Common myeloid progenitor, CD34-positive (primary cell): ENCODE data around the gene C1QC.

Source experiments
- CTCF ChIA-PET: fragments of 350-600 bp; sonication (Branson Sonifier 250); formaldehyde crosslinking; loops from one replicate; lab custom pipeline; 2021; ENCODE audit warnings: antibody characterized with exemption; lab: Charles Lee
- POLR2A ChIA-PET: fragments of 350-600 bp; sonication (Branson Sonifier 250); formaldehyde crosslinking; loops from one replicate; lab custom pipeline; 2021; ENCODE audit warnings: antibody characterized with exemption; lab: Charles Lee
- DNase-seq, 3 donors: peaks; one replicate each; pipeline versions ENCODE4 v3.0.0 to v3.0.0-alpha.2; 2013
- H3K27ac ChIP-seq, 2 experiments: 1 replicate in 1 of 2; 2 replicates in 1 of 2; pipeline ENCODE4 v1.7.0; 2013; ENCODE audit warnings: inconsistent platforms in 2 of 2, low read length in 2 of 2, mild to moderate bottlenecking in 2 of 2, low read depth in 1 of 2, moderate library complexity in 1 of 2; ENCODE audit not compliant: severe bottlenecking in 2 of 2, insufficient read depth in 1 of 2, poor library complexity in 1 of 2
- H3K27me3 ChIP-seq, 5 experiments: replicated peaks in 2 of 5; 1 replicate in 3 of 5; 2 replicates in 2 of 5; pipeline versions ENCODE4 v1.6.1 to v1.7.0; 2013; ENCODE audit warnings: low read length in 4 of 5, mild to moderate bottlenecking in 2 of 5, moderate library complexity in 2 of 5, inconsistent platforms in 1 of 5; ENCODE audit not compliant: insufficient read depth in 5 of 5, control insufficient read depth in 4 of 5
- H3K36me3 ChIP-seq, 4 experiments: 1 replicate in 2 of 4; 2 replicates in 2 of 4; pipeline versions ENCODE4 v1.6.1 to v1.7.0; 2013; ENCODE audit warnings: low read length in 3 of 4, control low read depth in 1 of 4, mild to moderate bottlenecking in 1 of 4; ENCODE audit not compliant: control insufficient read depth in 4 of 4, insufficient read depth in 4 of 4
- H3K4me1 ChIP-seq, 4 experiments: 1 replicate in 3 of 4; 2 replicates in 1 of 4; pipeline versions ENCODE4 v1.6.1 to v1.7.1; 2013; ENCODE audit warnings: low read length in 3 of 4, mild to moderate bottlenecking in 3 of 4, control low read depth in 1 of 4, inconsistent platforms in 1 of 4, moderate library complexity in 1 of 4; ENCODE audit not compliant: control insufficient read depth in 4 of 4, insufficient read depth in 4 of 4; ENCODE audit errors: control extremely low read depth in 1 of 4
- H3K4me3 ChIP-seq, 7 experiments: 1 replicate in 4 of 7; 2 replicates in 3 of 7; pipeline versions ENCODE4 v1.5.1 to v1.7.0; 2013; ENCODE audit warnings: mild to moderate bottlenecking in 7 of 7, low read length in 6 of 7, moderate library complexity in 6 of 7, inconsistent platforms in 2 of 7, low read depth in 2 of 7, control low read depth in 1 of 7; ENCODE audit not compliant: insufficient read depth in 4 of 7, control insufficient read depth in 1 of 7; ENCODE audit errors: extremely low read depth in 1 of 7
- H3K9me3 ChIP-seq, 5 experiments: 1 replicate in 4 of 5; 2 replicates in 1 of 5; pipeline versions ENCODE4 v1.6.1 to v1.7.1; 2013; ENCODE audit warnings: low read length in 4 of 5, mild to moderate bottlenecking in 2 of 5, inconsistent platforms in 1 of 5, low read depth in 1 of 5, moderate library complexity in 1 of 5; ENCODE audit not compliant: control insufficient read depth in 4 of 5, insufficient read depth in 2 of 5; ENCODE audit errors: control extremely low read depth in 1 of 5
- WGBS: methylation state at CpG from one replicate; pipeline ENCODE4 v1.1.5; 2013; ENCODE audit not compliant: insufficient coverage; 5-methylcytosine and 5-hydroxymethylcytosine counted together

The C1QC gene

DNA sequence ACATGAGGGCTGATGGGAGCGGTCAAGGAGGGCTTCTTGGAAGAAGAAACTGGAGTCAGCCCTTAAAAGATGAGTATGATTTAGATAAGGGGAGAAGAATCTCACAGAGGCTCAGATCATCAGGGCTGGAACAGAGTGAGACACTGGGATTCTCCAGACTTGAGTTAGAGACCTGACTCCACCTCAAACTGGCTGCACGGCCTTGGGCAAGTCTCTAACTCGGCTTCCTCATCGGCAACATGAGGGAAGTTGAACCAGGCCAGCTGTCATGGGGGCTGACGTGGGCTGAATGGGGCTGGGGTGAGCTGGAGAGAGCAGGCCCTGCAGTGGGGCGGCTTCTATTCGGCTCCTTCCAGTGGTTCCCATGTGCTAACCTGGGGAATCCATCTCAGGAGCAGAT, 2.5 kb downstream of the C1QC start:
- DNase-seq = no peak
- Histone ChIP-seq H3K4me1 (no peaks in the 10 kb centered on the region), H3K4me3 (no peak overlapping the region), H3K36me3 (no peaks in the 10 kb centered on the region), H3K9me3 (no peaks in the 10 kb centered on the region), H3K27ac (no peak overlapping the region), H3K27me3 (peaks cover 0 to 11% (median 9%) of the 10 kb centered on the region in 5 experiments)
- WGBS = 78% methylated on average over 6 of the region's 7 CpGs
- ChIA-PET POLR2A (no interaction called here), CTCF (interaction anchor here (0.7 to 1.4 kb wide), 3 partner anchors 9 to 226 kb away, joined by 3 to 6 read pairs (median 5); partner anchors contain the start of gene C1QA)

DNA sequence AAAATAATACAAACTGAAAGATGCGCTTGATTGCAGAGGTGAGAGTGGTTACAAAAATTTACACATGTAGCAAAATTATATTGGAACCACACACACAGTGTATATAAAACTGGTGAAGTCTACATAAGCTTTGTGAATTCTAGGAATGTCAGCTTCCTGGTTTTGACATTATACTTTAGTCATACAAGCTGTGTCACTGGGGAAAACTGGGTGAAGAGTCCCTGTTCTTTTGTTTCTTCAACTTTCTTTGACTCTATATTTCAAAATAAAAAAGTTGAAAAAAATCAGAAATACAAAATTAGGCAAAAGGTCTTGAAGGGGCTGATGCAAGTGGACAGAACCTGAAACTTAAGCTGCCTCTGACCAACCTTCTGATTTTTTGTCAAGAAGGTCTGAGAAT, 3.0 kb downstream of the C1QC start:
- no peaks in the 10 kb centered on the region for H3K4me1 ChIP-seq
- no peaks in the 10 kb centered on the region for H3K36me3 ChIP-seq
- H3K9me3 ChIP-seq = no peaks in the 10 kb centered on the region
- ChIA-PET POLR2A (no interaction called here), CTCF (interaction anchor here (0.7 to 1.4 kb wide), 3 partner anchors 9 to 226 kb away, joined by 3 to 6 read pairs (median 5); partner anchors contain the start of gene C1QA)
- H3K27me3 ChIP-seq = peaks cover 0 to 9% (median 7%) of the 10 kb centered on the region in 5 experiments
- no CpG with 5 or more reads among the region's 1 CpG for WGBS
- DNase-seq = no peak
- H3K4me3 ChIP-seq = no peak overlapping the region
- no peak overlapping the region for H3K27ac ChIP-seq

DNA sequence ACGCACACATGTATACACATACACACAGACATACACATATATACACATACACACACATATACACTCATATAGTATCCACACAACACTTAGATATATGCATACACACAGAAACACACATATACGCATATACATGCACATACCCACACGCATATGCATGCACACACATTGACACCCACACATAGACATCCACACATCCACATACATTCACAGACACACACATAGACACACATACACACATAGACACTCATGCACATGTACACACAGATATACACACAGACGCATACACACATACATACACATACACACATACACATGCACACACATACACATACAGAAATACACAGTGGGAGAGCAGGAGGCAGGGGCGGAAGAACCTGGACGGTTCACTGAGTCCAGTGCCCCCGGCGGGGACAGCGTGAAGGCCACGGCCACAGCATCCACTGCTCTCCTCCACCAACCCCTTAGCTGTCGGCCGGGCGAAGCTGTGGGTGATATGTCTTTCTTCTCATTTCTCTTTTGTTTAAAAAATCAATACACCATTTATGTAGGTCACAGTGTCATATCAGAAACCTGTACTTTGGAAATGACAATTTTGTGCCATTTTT, 6.8 kb downstream of the C1QC start:
- no peaks in the 10 kb centered on the region for H3K4me1 ChIP-seq
- DNase-seq = no peak
- no peaks in the 10 kb centered on the region for H3K9me3 ChIP-seq
- no peak overlapping the region for H3K4me3 ChIP-seq
- H3K36me3 ChIP-seq = no peaks in the 10 kb centered on the region
- 100% methylated on average over 5 of the region's 13 CpGs for WGBS
- no peak overlapping the region for H3K27ac ChIP-seq
- CTCF ChIA-PET = interaction anchor here (1.8 kb wide), 1 partner anchor 8 kb away, joined by 6 read pairs; no protein-coding TSS in a partner anchor
- H3K27me3 ChIP-seq = peaks cover 0 to 15% (median 6%) of the 10 kb centered on the region in 5 experiments
- POLR2A ChIA-PET = no interaction called here

DNA sequence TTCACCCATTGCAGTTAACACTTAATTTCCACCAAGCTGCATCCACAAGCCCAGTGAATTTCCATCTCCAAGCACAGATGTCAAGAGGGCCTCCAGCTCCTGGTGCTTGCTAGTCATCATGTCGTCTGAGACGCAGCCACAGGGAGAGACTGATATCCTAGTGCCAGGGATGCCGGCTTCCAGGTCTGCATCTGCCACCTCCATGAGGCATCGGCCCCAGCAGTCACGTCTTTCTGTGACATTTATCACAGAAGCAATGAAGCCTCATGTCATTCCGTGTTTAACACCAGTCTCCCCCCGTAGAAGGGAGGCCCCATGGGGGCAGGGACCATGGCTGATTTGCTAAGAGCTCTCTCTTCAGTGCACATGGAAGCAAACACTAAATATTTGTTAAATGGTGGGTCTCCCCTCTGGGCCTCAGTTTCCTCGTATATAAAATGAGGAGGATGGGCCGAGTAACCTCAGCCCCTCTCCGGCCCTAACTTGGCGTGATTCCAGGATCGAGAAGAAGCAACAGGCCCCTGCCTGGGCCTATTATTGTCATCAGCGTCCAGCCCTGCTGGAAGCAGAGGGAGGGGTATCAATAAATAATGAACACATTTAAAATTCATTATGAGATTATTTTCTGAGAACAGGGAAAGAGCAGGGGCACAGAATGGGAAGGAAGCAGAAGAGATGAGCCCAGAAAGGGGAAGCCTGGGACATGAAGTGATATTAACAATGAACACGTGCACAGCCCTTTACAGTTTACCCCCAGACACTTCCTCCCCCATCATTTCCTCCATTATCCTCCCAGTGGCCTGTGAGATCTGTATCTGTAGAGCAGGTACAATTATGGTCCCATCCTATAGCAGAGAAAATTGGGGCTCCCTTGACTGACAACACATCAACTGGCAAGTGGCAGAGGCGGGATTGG, 8.8 kb downstream of the C1QC start:
- Histone ChIP-seq H3K36me3 (no peaks in the 10 kb centered on the region), H3K9me3 (no peaks in the 10 kb centered on the region), H3K4me3 (no peak overlapping the region), H3K4me1 (no peaks in the 10 kb centered on the region), H3K27ac (no peak overlapping the region), H3K27me3 (peaks cover 0 to 25% (median 10%) of the 10 kb centered on the region in 5 experiments)
- DNase-seq = no peak
- 90% methylated on average over 12 of the region's 15 CpGs for WGBS
- ChIA-PET POLR2A (no interaction called here), CTCF (interaction anchor here (1.8 kb wide), 1 partner anchor 10 kb away, joined by 6 read pairs; no protein-coding TSS in a partner anchor)

DNA sequence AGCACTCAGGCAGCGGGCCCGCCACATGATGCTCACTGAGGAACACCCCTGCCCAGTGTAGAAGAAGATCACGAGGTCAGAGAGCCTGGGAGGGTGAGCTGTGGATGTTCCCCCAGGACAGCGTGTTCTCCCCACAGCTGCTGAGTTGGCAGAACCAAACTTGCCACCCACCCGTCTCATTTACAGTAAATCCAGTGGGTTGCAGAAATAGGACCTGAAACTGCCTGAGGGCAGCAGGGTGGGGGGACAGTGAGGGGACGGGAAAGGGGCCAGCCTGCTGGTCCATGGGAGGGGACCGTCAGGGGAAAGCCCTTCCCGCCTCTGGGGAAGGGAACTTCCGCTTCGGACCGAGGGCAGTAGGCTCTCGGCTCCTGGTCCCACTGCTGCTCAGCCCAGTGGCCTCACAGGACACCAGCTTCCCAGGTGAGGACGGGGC, 9.5 kb downstream of the C1QC start, which contains the start of gene C1QB:
C1QB (plus strand) TSS at position 356 of the 436 bp plus-strand sequence. CDS start 6,227 bp downstream, outside the sequence.
- Histone ChIP-seq H3K27ac (no peak within 1 kb of the TSS), H3K4me3 (no peak within 1 kb of the TSS), H3K9me3 (no peaks in the 10 kb centered on the region), H3K4me1 (no peaks in the 10 kb centered on the region), H3K36me3 (no peaks in the 10 kb centered on the region), H3K27me3 (peaks cover 0 to 29% (median 10%) of the 10 kb centered on the region in 5 experiments)
- POLR2A ChIA-PET = interaction anchor here (1.0 kb wide), 1 partner anchor 10 kb away, joined by 3 read pairs; no protein-coding TSS in a partner anchor
- CTCF ChIA-PET = interaction anchor here (1.3 kb wide), 1 partner anchor 10 kb away, joined by 3 read pairs; no protein-coding TSS in a partner anchor
- WGBS = 87% methylated on average over 13 of the region's 13 CpGs
- DNase-seq = no peak

DNA sequence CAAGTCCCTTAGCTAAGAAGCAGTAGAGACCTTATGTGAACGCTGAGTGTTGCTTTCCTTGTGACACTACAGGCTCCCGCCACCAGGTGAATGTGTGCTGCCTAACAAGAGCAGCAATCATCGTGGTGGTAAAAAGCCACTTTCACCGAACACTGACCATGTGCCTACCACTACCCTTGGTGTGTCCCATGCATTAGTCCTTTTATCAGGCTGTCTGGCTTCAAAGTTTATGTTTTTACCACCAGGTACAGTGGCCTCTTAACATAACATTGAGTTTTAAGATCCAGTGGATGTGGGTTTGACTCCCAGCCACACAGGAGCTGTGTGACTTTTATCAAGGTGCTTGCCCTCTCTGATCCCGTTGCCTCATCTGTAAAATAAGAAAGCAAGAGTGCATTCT, 11.3 kb downstream of the C1QC start:
- Histone ChIP-seq H3K27me3 (peaks cover 0 to 29% (median 7%) of the 10 kb centered on the region in 5 experiments), H3K9me3 (no peaks in the 10 kb centered on the region), H3K36me3 (no peaks in the 10 kb centered on the region), H3K27ac (no peak overlapping the region), H3K4me1 (no peaks in the 10 kb centered on the region), H3K4me3 (no peak overlapping the region)
- WGBS = 75% methylated on average over 5 of the region's 5 CpGs
- ChIA-PET POLR2A (no interaction called here), CTCF (interaction anchor here (0.9 to 1.0 kb wide), 2 partner anchors 12 to 13 kb away, joined by 3 read pairs; no protein-coding TSS in a partner anchor)
- DNase-seq = peak in 2 of 3 donors; percentile 38 to 42
